ENCODE measurements around the gene SLC25A34. TPM values are rescaled to one million over a fixed set of nuclear protein-coding genes. Genes with fewer than 3 reads are reported as not detected.
"Not testable (repeated sequence)": the region's sequence is repeated elsewhere in the genome, so short reads cannot be mapped to it uniquely, and the experiment has no call there.

Gene SLC25A34
- total RNA-seq, 1 donor from 2014 or later = 3.3 TPM

GRCh38 chr1:15693371-15693770, 42.7 kb upstream of the SLC25A34 start:
- Mint-ChIP-seq H3K27ac (ENCODE audit: unreplicated experiment) (no peak overlapping the region), H3K36me3 (ENCODE audit: low read depth) (no peaks in the 10 kb centered on the region), H3K4me3 (no peak overlapping the region), H3K9me3 (no peaks in the 10 kb centered on the region), H3K27me3 (ENCODE audit: low read depth) (no peaks in the 10 kb centered on the region), H3K4me1 (no peaks in the 10 kb centered on the region)
- no peak for DNase-seq (ENCODE audit: low read depth, low spot score)
- TF ChIP-seq CTCF (conservative IDR thresholded peaks at IDR 0.05) = no peak

GRCh38 chr1:15696956-15697521, 39.0 kb upstream of the SLC25A34 start:
- DNase-seq (ENCODE audit: low read depth, low spot score) = no peak
- H3K9me3 Mint-ChIP-seq = no peaks in the 10 kb centered on the region
- no peaks in the 10 kb centered on the region for H3K27me3 Mint-ChIP-seq (ENCODE audit: low read depth)
- H3K27ac Mint-ChIP-seq (ENCODE audit: unreplicated experiment) = peak overlapping the region; percentile 54
- H3K4me1 Mint-ChIP-seq = no peaks in the 10 kb centered on the region
- TF ChIP-seq CTCF (conservative IDR thresholded peaks at IDR 0.05) = no peak
- peaks cover 2% of the 10 kb centered on the region for H3K36me3 Mint-ChIP-seq (ENCODE audit: low read depth)
- H3K4me3 Mint-ChIP-seq = no peak overlapping the region

- Mint-ChIP-seq H3K4me1 (peaks cover 2% of the 10 kb centered on the region), H3K4me3 (no peak overlapping the region), H3K27ac (ENCODE audit: unreplicated experiment) (no peak overlapping the region), H3K36me3 (ENCODE audit: low read depth) (peaks cover 2% of the 10 kb centered on the region), H3K27me3 (ENCODE audit: low read depth) (no peaks in the 10 kb centered on the region), H3K9me3 (no peaks in the 10 kb centered on the region)
- DNase-seq (ENCODE audit: low read depth, low spot score) = no peak
- no peak for TF ChIP-seq CTCF (conservative IDR thresholded peaks at IDR 0.05)
Measured at GRCh38 chr1:15698201-15698600, 37.9 kb upstream of the SLC25A34 start.

GRCh38 chr1:15699321-15699720, 36.7 kb upstream of the SLC25A34 start:
- not testable (repeated sequence) for H3K4me3 Mint-ChIP-seq; H3K27me3 Mint-ChIP-seq (ENCODE audit: low read depth); DNase-seq (ENCODE audit: low read depth, low spot score); H3K4me1 Mint-ChIP-seq; H3K36me3 Mint-ChIP-seq (ENCODE audit: low read depth); H3K27ac Mint-ChIP-seq (ENCODE audit: unreplicated experiment); H3K9me3 Mint-ChIP-seq

GRCh38 chr1:15700508-15700907, 35.5 kb upstream of the SLC25A34 start:
- no peaks in the 10 kb centered on the region for H3K9me3 Mint-ChIP-seq
- no peak overlapping the region for H3K4me3 Mint-ChIP-seq
- DNase-seq (ENCODE audit: low read depth, low spot score) = no peak
- H3K27ac Mint-ChIP-seq (ENCODE audit: unreplicated experiment) = peak overlapping the region; percentile 22
- no peaks in the 10 kb centered on the region for H3K27me3 Mint-ChIP-seq (ENCODE audit: low read depth)
- no peak for TF ChIP-seq CTCF (conservative IDR thresholded peaks at IDR 0.05)
- H3K36me3 Mint-ChIP-seq (ENCODE audit: low read depth) = peaks cover 2% of the 10 kb centered on the region
- H3K4me1 Mint-ChIP-seq = peaks cover 6% of the 10 kb centered on the region

GRCh38 chr1:15701784-15702183, 34.3 kb upstream of the SLC25A34 start:
- no peak overlapping the region for H3K27ac Mint-ChIP-seq (ENCODE audit: unreplicated experiment)
- peaks cover 2% of the 10 kb centered on the region for H3K36me3 Mint-ChIP-seq (ENCODE audit: low read depth)
- no peak overlapping the region for H3K4me3 Mint-ChIP-seq
- no peaks in the 10 kb centered on the region for H3K9me3 Mint-ChIP-seq
- H3K27me3 Mint-ChIP-seq (ENCODE audit: low read depth) = no peaks in the 10 kb centered on the region
- H3K4me1 Mint-ChIP-seq = peaks cover 6% of the 10 kb centered on the region
- no peak for TF ChIP-seq CTCF (conservative IDR thresholded peaks at IDR 0.05)
- no peak for DNase-seq (ENCODE audit: low read depth, low spot score)

Data from neural crest cell (in vitro differentiated cells).